Stimulated activated naive CD8-positive, alpha-beta T cell treated with anti-CD3 and anti-CD28 coated beads, Interleukin-15, Interleukin-2, amounts not matched to agents 100 ng/mL and 50 ng/mL, for 24 hours (primary cell): Measurements from ENCODE around the gene CPVL.
A peak's percentile ranks its signal among the peaks of the same experiment; 100 is the strongest.

Experiments used
- H3K27ac Mint-ChIP-seq: one replicate; pipeline ENCODE4 v1.8.0; 2021; ENCODE audit warnings: mild to moderate bottlenecking, mixed read lengths
- H3K27me3 Mint-ChIP-seq: one replicate; pipeline ENCODE4 v1.8.0; 2021; ENCODE audit warnings: mixed read lengths
- H3K36me3 Mint-ChIP-seq: one replicate; pipeline ENCODE4 v1.8.0; 2021; ENCODE audit warnings: low read depth, mixed read lengths
- H3K4me1 Mint-ChIP-seq: one replicate; pipeline ENCODE4 v1.8.0; 2021; ENCODE audit warnings: low read depth, mixed read lengths
- H3K4me3 Mint-ChIP-seq: one replicate; pipeline ENCODE4 v1.8.0; 2021; ENCODE audit warnings: mild to moderate bottlenecking, mixed read lengths
- H3K9me3 Mint-ChIP-seq: one replicate; pipeline ENCODE4 v1.8.0; 2021; ENCODE audit warnings: mixed read lengths

The CPVL gene

GRCh38 chr7:29039821-29040578, 106.3 kb downstream of the CPVL start:
- H3K4me1 Mint-ChIP-seq = peaks cover 3% of the 10 kb centered on the region
- H3K36me3 Mint-ChIP-seq = no peaks in the 10 kb centered on the region
- no peaks in the 10 kb centered on the region for H3K9me3 Mint-ChIP-seq
- no peak overlapping the region for H3K4me3 Mint-ChIP-seq
- H3K27me3 Mint-ChIP-seq = no peaks in the 10 kb centered on the region
- H3K27ac Mint-ChIP-seq = no peak overlapping the region

- no peaks in the 10 kb centered on the region for H3K27me3 Mint-ChIP-seq
- H3K27ac Mint-ChIP-seq = no peak overlapping the region
- H3K36me3 Mint-ChIP-seq = no peaks in the 10 kb centered on the region
- no peak overlapping the region for H3K4me3 Mint-ChIP-seq
- H3K4me1 Mint-ChIP-seq = peaks cover 3% of the 10 kb centered on the region
- no peaks in the 10 kb centered on the region for H3K9me3 Mint-ChIP-seq
These were observed 107.9 kb downstream of the CPVL start for GRCh38 chr7:29038463-29038862.

GRCh38 chr7:29035044-29035740, 111.1 kb downstream of the CPVL start:
- Mint-ChIP-seq H3K4me1 (peaks cover 3% of the 10 kb centered on the region), H3K4me3 (no peak overlapping the region), H3K9me3 (no peaks in the 10 kb centered on the region), H3K27me3 (no peaks in the 10 kb centered on the region), H3K27ac (peak overlapping the region; percentile 34), H3K36me3 (no peaks in the 10 kb centered on the region)

GRCh38 chr7:29033584-29033983, 112.8 kb downstream of the CPVL start:
- no peaks in the 10 kb centered on the region for H3K36me3 Mint-ChIP-seq
- no peak overlapping the region for H3K27ac Mint-ChIP-seq
- H3K9me3 Mint-ChIP-seq = peaks cover 4% of the 10 kb centered on the region
- H3K4me3 Mint-ChIP-seq = no peak overlapping the region
- H3K4me1 Mint-ChIP-seq = peaks cover 3% of the 10 kb centered on the region
- H3K27me3 Mint-ChIP-seq = no peaks in the 10 kb centered on the region

- Mint-ChIP-seq H3K4me3 (no peak overlapping the region), H3K4me1 (peaks cover 3% of the 10 kb centered on the region), H3K36me3 (peaks cover under 1% of the 10 kb centered on the region), H3K9me3 (peaks cover 9% of the 10 kb centered on the region), H3K27me3 (peaks cover 3% of the 10 kb centered on the region), H3K27ac (no peak overlapping the region)
These were observed 114.2 kb downstream of the CPVL start for GRCh38 chr7:29032146-29032545.

GRCh38 chr7:29030781-29031275, 115.5 kb downstream of the CPVL start:
- Mint-ChIP-seq H3K4me3 (no peak overlapping the region), H3K27me3 (peaks cover 3% of the 10 kb centered on the region), H3K4me1 (peaks cover 3% of the 10 kb centered on the region), H3K27ac (no peak overlapping the region), H3K36me3 (peaks cover 4% of the 10 kb centered on the region), H3K9me3 (peaks cover 18% of the 10 kb centered on the region)

GRCh38 chr7:29022291-29022988, 123.9 kb downstream of the CPVL start:
- Mint-ChIP-seq H3K27me3 (peaks cover 6% of the 10 kb centered on the region), H3K27ac (no peak overlapping the region), H3K4me1 (no peaks in the 10 kb centered on the region), H3K36me3 (peaks cover 9% of the 10 kb centered on the region), H3K4me3 (no peak overlapping the region), H3K9me3 (peaks cover 20% of the 10 kb centered on the region)

GRCh38 chr7:29019896-29020295, 126.4 kb downstream of the CPVL start:
- Mint-ChIP-seq H3K9me3 (peaks cover 6% of the 10 kb centered on the region), H3K36me3 (peaks cover 4% of the 10 kb centered on the region), H3K27ac (no peak overlapping the region), H3K27me3 (peaks cover 9% of the 10 kb centered on the region), H3K4me3 (no peak overlapping the region), H3K4me1 (no peaks in the 10 kb centered on the region)

GRCh38 chr7:29019387-29019786, 127.0 kb downstream of the CPVL start:
- H3K27me3 Mint-ChIP-seq = peaks cover 4% of the 10 kb centered on the region
- no peak overlapping the region for H3K27ac Mint-ChIP-seq
- H3K9me3 Mint-ChIP-seq = peaks cover 1% of the 10 kb centered on the region
- H3K4me1 Mint-ChIP-seq = no peaks in the 10 kb centered on the region
- H3K4me3 Mint-ChIP-seq = no peak overlapping the region
- no peaks in the 10 kb centered on the region for H3K36me3 Mint-ChIP-seq

- H3K27ac Mint-ChIP-seq = no peak overlapping the region
- peaks cover 4% of the 10 kb centered on the region for H3K27me3 Mint-ChIP-seq
- no peaks in the 10 kb centered on the region for H3K36me3 Mint-ChIP-seq
- H3K9me3 Mint-ChIP-seq = no peaks in the 10 kb centered on the region
- no peaks in the 10 kb centered on the region for H3K4me1 Mint-ChIP-seq
- no peak overlapping the region for H3K4me3 Mint-ChIP-seq
These were observed 128.6 kb downstream of the CPVL start for GRCh38 chr7:29017713-29018112.

- Mint-ChIP-seq H3K36me3 (no peaks in the 10 kb centered on the region), H3K9me3 (no peaks in the 10 kb centered on the region), H3K4me3 (no peak overlapping the region), H3K27me3 (peaks cover 4% of the 10 kb centered on the region), H3K27ac (no peak overlapping the region), H3K4me1 (no peaks in the 10 kb centered on the region)
These were observed 131.6 kb downstream of the CPVL start for GRCh38 chr7:29014725-29015124.

- Mint-ChIP-seq H3K36me3 (no peaks in the 10 kb centered on the region), H3K27ac (no peak overlapping the region), H3K4me3 (no peak overlapping the region), H3K4me1 (no peaks in the 10 kb centered on the region), H3K27me3 (peaks cover 4% of the 10 kb centered on the region), H3K9me3 (no peaks in the 10 kb centered on the region)
These were observed 132.4 kb downstream of the CPVL start for GRCh38 chr7:29013931-29014330.

GRCh38 chr7:29013082-29013695, 133.1 kb downstream of the CPVL start:
- Mint-ChIP-seq H3K27ac (no peak overlapping the region), H3K36me3 (no peaks in the 10 kb centered on the region), H3K9me3 (no peaks in the 10 kb centered on the region), H3K4me1 (no peaks in the 10 kb centered on the region), H3K27me3 (peaks cover 5% of the 10 kb centered on the region), H3K4me3 (no peak overlapping the region)

- Mint-ChIP-seq H3K27ac (no peak overlapping the region), H3K4me1 (no peaks in the 10 kb centered on the region)
These were observed 136.4 kb downstream of the CPVL start for GRCh38 chr7:29009947-29010346.

GRCh38 chr7:29008590-29008989, 137.7 kb downstream of the CPVL start:
- Mint-ChIP-seq H3K9me3 (no peaks in the 10 kb centered on the region), H3K36me3 (no peaks in the 10 kb centered on the region)

More at GRCh38 chr7:29009947-29010346, 136.4 kb downstream of the CPVL start:
- no peak overlapping the region for H3K4me3 Mint-ChIP-seq
- H3K27me3 Mint-ChIP-seq = peaks cover 12% of the 10 kb centered on the region
- H3K36me3 Mint-ChIP-seq = no peaks in the 10 kb centered on the region
- H3K9me3 Mint-ChIP-seq = no peaks in the 10 kb centered on the region

More at GRCh38 chr7:29008590-29008989, 137.7 kb downstream of the CPVL start:
- Mint-ChIP-seq H3K27ac (no peak overlapping the region), H3K4me3 (no peak overlapping the region), H3K27me3 (peaks cover 12% of the 10 kb centered on the region), H3K4me1 (no peaks in the 10 kb centered on the region)
